ENCODE measurements around the gene CD300H. TPM values are rescaled to one million over a fixed set of nuclear protein-coding genes. Genes with fewer than 3 reads are reported as not detected.
A peak's percentile ranks its signal among the peaks of the same experiment; 100 is the strongest.

The CD300H gene
- total RNA-seq, 6 donors from 2014 or later = 0.37 to 2.7 TPM; not detected in 4

- TF ChIP-seq EP300 (IDR thresholded peaks at IDR 0.05) = no peak
- no peak for TF ChIP-seq POLR2AphosphoS5 (IDR thresholded peaks at IDR 0.05)
- no peak for TF ChIP-seq CTCF (IDR thresholded peaks at IDR 0.05)
- no peak for TF ChIP-seq POLR2A (IDR thresholded peaks at IDR 0.05)
- Histone ChIP-seq H3K4me1 (no peaks in the 10 kb centered on the region), H3K4me3 (no peak overlapping the region), H3K27me3 (no peaks in the 10 kb centered on the region), H3K27ac (no peak overlapping the region), H3K9me3 (peaks cover 0 to 10% (median 2%) of the 10 kb centered on the region in 4 donors), H3K36me3 (no peaks in the 10 kb centered on the region)
- DNase-seq (no peak), ATAC-seq (ENCODE audit: low FRiP score in 2 of 2) (no peak)
- WGBS, 2 donors = 81% methylated on average over 8 to 11 of the region's 11 CpGs
Observed at GRCh38 chr17:74524653-74525464, 42.5 kb downstream of the CD300H start.

GRCh38 chr17:74523308-74523707 is 44.0 kb downstream of the CD300H start:
- TF ChIP-seq POLR2AphosphoS5 (IDR thresholded peaks at IDR 0.05) (no peak), EP300 (IDR thresholded peaks at IDR 0.05) (no peak), POLR2A (IDR thresholded peaks at IDR 0.05) (no peak), CTCF (IDR thresholded peaks at IDR 0.05) (no peak)
- DNase-seq (no peak), ATAC-seq (ENCODE audit: low FRiP score in 2 of 2) (no peak)
- no peaks in the 10 kb centered on the region for H3K27me3 ChIP-seq
- peaks cover 0 to 10% (median 2%) of the 10 kb centered on the region in 4 donors for H3K9me3 ChIP-seq
- H3K4me1 ChIP-seq = no peaks in the 10 kb centered on the region
- 83 to 86% methylated on average over 3 of the region's 3 CpGs for WGBS, 2 donors
- no peak overlapping the region for H3K4me3 ChIP-seq
- H3K27ac ChIP-seq = peak overlapping the region in 1 of 4 donors; percentile 87
- no peaks in the 10 kb centered on the region for H3K36me3 ChIP-seq

GRCh38 chr17:74522381-74523105 is 44.8 kb downstream of the CD300H start:
- peaks cover 0 to 10% (median 2%) of the 10 kb centered on the region in 4 donors for H3K9me3 ChIP-seq
- H3K27ac ChIP-seq = peak overlapping the region in 3 of 4 donors; percentile 64 to 88 (median 87)
- H3K4me3 ChIP-seq = no peak overlapping the region
- no peaks in the 10 kb centered on the region for H3K4me1 ChIP-seq
- TF ChIP-seq POLR2AphosphoS5 (IDR thresholded peaks at IDR 0.05) (no peak), CTCF (IDR thresholded peaks at IDR 0.05) (no peak), POLR2A (IDR thresholded peaks at IDR 0.05) (no peak), EP300 (IDR thresholded peaks at IDR 0.05) (no peak)
- no peak for ATAC-seq (ENCODE audit: low FRiP score in 2 of 2)
- peak in 1 of 2 donors; percentile 27 for DNase-seq
- 87 to 88% methylated on average over 10 of the region's 10 CpGs for WGBS, 2 donors
- no peaks in the 10 kb centered on the region for H3K36me3 ChIP-seq
- no peaks in the 10 kb centered on the region for H3K27me3 ChIP-seq

GRCh38 chr17:74521701-74522201 is 45.6 kb downstream of the CD300H start:
- Histone ChIP-seq H3K27me3 (no peaks in the 10 kb centered on the region), H3K36me3 (no peaks in the 10 kb centered on the region), H3K27ac (peak overlapping the region; percentile 64 to 88 (median 82)), H3K4me3 (no peak overlapping the region), H3K9me3 (peaks cover 0 to 10% (median 2%) of the 10 kb centered on the region in 4 donors), H3K4me1 (no peaks in the 10 kb centered on the region)
- 48 to 65% methylated on average over 3 to 7 of the region's 9 CpGs for WGBS, 2 donors
- TF ChIP-seq POLR2A (IDR thresholded peaks at IDR 0.05) = peak in 1 of 4 donors; percentile 60
- TF ChIP-seq CTCF (IDR thresholded peaks at IDR 0.05) = no peak
- peak; percentile 13 to 37 for TF ChIP-seq POLR2AphosphoS5 (IDR thresholded peaks at IDR 0.05)
- DNase-seq (peak; percentile 29 to 56), ATAC-seq (ENCODE audit: low FRiP score in 2 of 2) (peak; percentile 50 to 70)
